Thymus (tissue), 11 donors: Measurements from ENCODE around the gene C15orf39. TPM values are rescaled to one million over a fixed set of nuclear protein-coding genes. Genes with fewer than 3 reads are reported as not detected.
"Not testable (repeated sequence)": the region's sequence is repeated elsewhere in the genome, so short reads cannot be mapped to it uniquely, and the experiment has no call there.

Source experiments
- DNase-seq, 9 donors: peaks; one replicate each; pipeline ENCODE4 v3.0.0-alpha.2; 2013; ENCODE audit warnings: low spot score in 9 of 9, low read depth in 6 of 9, missing footprints in 1 of 9
- H3K27ac ChIP-seq, 2 donors: one replicate each; pipeline ENCODE4 v1.5.1; 2013; ENCODE audit warnings: control low read depth in 1 of 2, low read depth in 1 of 2, low read length in 1 of 2, mild to moderate bottlenecking in 1 of 2, moderate library complexity in 1 of 2
- H3K27me3 ChIP-seq, 2 donors: one replicate each; pipeline ENCODE4 v1.5.1; 2013; ENCODE audit warnings: low read length in 1 of 2; ENCODE audit not compliant: control insufficient read depth in 2 of 2, insufficient read depth in 1 of 2
- H3K36me3 ChIP-seq, 2 donors: one replicate each; pipeline ENCODE4 v1.5.1; 2013; ENCODE audit warnings: low read length in 1 of 2, mild to moderate bottlenecking in 1 of 2, moderate library complexity in 1 of 2; ENCODE audit not compliant: control insufficient read depth in 2 of 2, insufficient read depth in 2 of 2
- H3K4me1 ChIP-seq, 2 donors: one replicate each; pipeline ENCODE4 v1.5.1; 2013; ENCODE audit warnings: low read length in 2 of 2; ENCODE audit not compliant: control insufficient read depth in 2 of 2, insufficient read depth in 2 of 2
- H3K4me3 ChIP-seq, 2 donors: one replicate each; pipeline ENCODE4 v1.5.1; 2013; ENCODE audit warnings: low read length in 2 of 2, control low read depth in 1 of 2, mild to moderate bottlenecking in 1 of 2
- H3K9me3 ChIP-seq, 2 donors: one replicate each; pipeline ENCODE4 v1.5.1; 2013; ENCODE audit warnings: low read length in 1 of 2, mild to moderate bottlenecking in 1 of 2; ENCODE audit not compliant: control insufficient read depth in 2 of 2, insufficient read depth in 1 of 2
- WGBS: extraction: QIAGEN DNeasy Blood & Tissue Kit; methylation state at CpG from one replicate; pipeline ENCODE4 v1.1.7; 2013; 5-methylcytosine and 5-hydroxymethylcytosine counted together
- polyA plus RNA-seq: library from polyadenylated mRNA; stranded (reverse); fragments of 200-250 nt; gene quantifications from one replicate; pipeline ENCODE4 v1.2.3, GENCODE V29; 2013
- total RNA-seq: library from RNA; stranded (reverse); fragments of 120-200 nt; gene quantifications from one replicate; pipeline ENCODE4 v1.2.4, GENCODE V29; 2013
- donor health status: healthy.

The C15orf39 gene
- total and polyA plus RNA-seq, 2 donors: 6.1 to 7.0 TPM

GRCh38 chr15:75224281-75224680, 22.6 kb downstream of the C15orf39 start:
- no peak overlapping the region for H3K4me3 ChIP-seq
- 89% methylated on average over 12 of the region's 12 CpGs for WGBS
- H3K27ac ChIP-seq: no peak overlapping the region
- no peaks in the 10 kb centered on the region for H3K27me3 ChIP-seq
- no peaks in the 10 kb centered on the region for H3K9me3 ChIP-seq
- no peaks in the 10 kb centered on the region for H3K36me3 ChIP-seq
- no peaks in the 10 kb centered on the region for H3K4me1 ChIP-seq
- DNase-seq: no peak

GRCh38 chr15:75225102-75225836, 23.6 kb downstream of the C15orf39 start:
- H3K4me3 ChIP-seq, H3K27me3 ChIP-seq, H3K9me3 ChIP-seq, H3K27ac ChIP-seq, H3K36me3 ChIP-seq, DNase-seq, H3K4me1 ChIP-seq: not testable (repeated sequence)
- 92% methylated on average over 10 of the region's 10 CpGs for WGBS

GRCh38 chr15:75225951-75226732, 24.5 kb downstream of the C15orf39 start:
- WGBS: 97% methylated on average over 16 of the region's 16 CpGs
- Histone ChIP-seq H3K27ac (no peak overlapping the region), H3K4me1 (no peaks in the 10 kb centered on the region), H3K27me3 (no peaks in the 10 kb centered on the region), H3K9me3 (no peaks in the 10 kb centered on the region), H3K4me3 (no peak overlapping the region), H3K36me3 (no peaks in the 10 kb centered on the region)
- DNase-seq: no peak

GRCh38 chr15:75227112-75227511, 25.4 kb downstream of the C15orf39 start:
- H3K4me1 ChIP-seq, H3K36me3 ChIP-seq, DNase-seq, H3K27me3 ChIP-seq, H3K9me3 ChIP-seq, H3K4me3 ChIP-seq, H3K27ac ChIP-seq: not testable (repeated sequence)
- WGBS: 93% methylated on average over 7 of the region's 7 CpGs

- Histone ChIP-seq H3K4me1 (no peaks in the 10 kb centered on the region), H3K27me3 (no peaks in the 10 kb centered on the region), H3K36me3 (no peaks in the 10 kb centered on the region), H3K9me3 (no peaks in the 10 kb centered on the region), H3K4me3 (no peak overlapping the region), H3K27ac (no peak overlapping the region)
- WGBS: 96% methylated on average over 12 of the region's 13 CpGs
- DNase-seq: no peak
Observed at GRCh38 chr15:75227663-75228280, 26.1 kb downstream of the C15orf39 start.

- Histone ChIP-seq H3K4me1 (no peaks in the 10 kb centered on the region), H3K4me3 (no peak overlapping the region), H3K9me3 (no peaks in the 10 kb centered on the region), H3K27ac (no peak overlapping the region), H3K27me3 (peaks cover 0 to 4% of the 10 kb centered on the region in 2 donors), H3K36me3 (no peaks in the 10 kb centered on the region)
- DNase-seq: no peak
- 94% methylated on average over 9 of the region's 9 CpGs for WGBS
Observed at GRCh38 chr15:75228787-75229186, 27.1 kb downstream of the C15orf39 start.

- H3K27me3 ChIP-seq: peaks cover 0 to 4% of the 10 kb centered on the region in 2 donors
- H3K4me3 ChIP-seq: no peak overlapping the region
- no peak for DNase-seq
Observed at GRCh38 chr15:75229191-75230015, 27.7 kb downstream of the C15orf39 start.

GRCh38 chr15:75230016-75230343, 28.3 kb downstream of the C15orf39 start:
- Histone ChIP-seq H3K27me3 (peaks cover 0 to 4% of the 10 kb centered on the region in 2 donors), H3K4me3 (no peak overlapping the region), H3K4me1 (no peaks in the 10 kb centered on the region), H3K9me3 (no peaks in the 10 kb centered on the region), H3K36me3 (no peaks in the 10 kb centered on the region), H3K27ac (no peak overlapping the region)
- no peak for DNase-seq
- 97% methylated on average over 2 of the region's 2 CpGs for WGBS

More at GRCh38 chr15:75229191-75230015, 27.7 kb downstream of the C15orf39 start:
- Histone ChIP-seq H3K36me3 (no peaks in the 10 kb centered on the region), H3K9me3 (no peaks in the 10 kb centered on the region), H3K27ac (no peak overlapping the region), H3K4me1 (no peaks in the 10 kb centered on the region)
- 94% methylated on average over 21 of the region's 21 CpGs for WGBS
